ENCODE measurements around the gene GRID2.

GRCh38 chr4:92658318-92658717, 354.6 kb downstream of the GRID2 start:
- TF ChIP-seq CTCF (conservative IDR thresholded peaks at IDR 0.05; ENCODE audit: low read depth, low read length) (no peak), EZH2phosphoT487 (IDR thresholded peaks at IDR 0.05; ENCODE audit: borderline replicate concordance, low read length) (no peak)
